Endothelial cell of umbilical vein (primary cell): ENCODE measurements around the gene CCL7. TPM values are rescaled to one million over a fixed set of nuclear protein-coding genes. Genes with fewer than 3 reads are reported as not detected.

Experiments
- BruUV-seq: library from RNA; stranded (reverse); fragments of 400-500 nt; replicated peaks from 2 replicates; lab custom pipeline; 2021; lab: Mats Ljungman, UMichigan
- CTCF ChIA-PET: fragments of 300-600, 350-600 bp; sonication (Branson Sonifier 250); formaldehyde crosslinking; loops from one replicate; lab custom pipeline; 2021; ENCODE audit warnings: antibody characterized with exemption, inconsistent platforms; lab: Charles Lee
- POLR2A ChIA-PET: fragments of 300-600, 350-600 bp; sonication (Branson Sonifier 250); formaldehyde crosslinking; loops from one replicate; lab custom pipeline; 2021; ENCODE audit warnings: antibody characterized with exemption, inconsistent platforms; lab: Charles Lee
- DNase-seq: peaks from one replicate; pipeline ENCODE4 v3.0.0-alpha.2; 2011; ENCODE audit warnings: low read depth, low spot score
- FAIRE-seq: peaks from 2 replicates; lab custom pipeline; 2011; peaks lifted over from hg19 to GRCh38; lab: Jason Lieb, UNC
- H2AFZ ChIP-seq: 2 replicates; pipeline ENCODE4 v1.6.0; 2012; ENCODE audit warnings: low read depth, low read length, control low read depth, inconsistent platforms
- H3K27ac ChIP-seq: 2 replicates; pipeline ENCODE4 v1.5.1; 2011; ENCODE audit warnings: low read depth, mild to moderate bottlenecking, control low read depth, low read length, moderate library complexity; ENCODE audit not compliant: insufficient read depth
- H3K27me3 ChIP-seq, 2 experiments: 2 replicates each; pipeline versions ENCODE4 v1.6.0 to v1.6.1; 2011; ENCODE audit warnings: low read length in 2 of 2, mixed read lengths in 1 of 2; ENCODE audit not compliant: control insufficient read depth in 2 of 2, insufficient read depth in 2 of 2
- H3K36me3 ChIP-seq, 2 experiments: 2 replicates in 1 of 2; 3 replicates in 1 of 2; pipeline ENCODE4 v1.5.1; 2011; ENCODE audit warnings: low read length in 2 of 2, mild to moderate bottlenecking in 1 of 2, moderate library complexity in 1 of 2; ENCODE audit not compliant: control insufficient read depth in 2 of 2, insufficient read depth in 2 of 2; ENCODE audit errors: extremely low read depth in 1 of 2
- H3K4me1 ChIP-seq: 3 replicates; pipeline ENCODE4 v1.5.1; 2011; ENCODE audit warnings: mild to moderate bottlenecking, low read length; ENCODE audit not compliant: control insufficient read depth, insufficient read depth; ENCODE audit errors: extremely low read depth
- H3K4me2 ChIP-seq: 2 replicates; pipeline ENCODE4 v1.6.1; 2011; ENCODE audit warnings: low read length, control low read depth, mixed read lengths; ENCODE audit not compliant: insufficient read depth
- H3K4me3 ChIP-seq, 3 experiments: fragments of 200-600 bp in 1 of 3; sonication (generic), shearing (Covaris generic) in 1 of 3; replicated peaks in 1 of 3; 2 replicates each; pipeline ENCODE4 v1.5.1; 2011 to 2016; ENCODE audit warnings: control low read depth in 3 of 3, low read length in 3 of 3, mild to moderate bottlenecking in 2 of 3, inconsistent platforms in 1 of 3, low read depth in 1 of 3, moderate library complexity in 1 of 3; ENCODE audit not compliant: insufficient read depth in 1 of 3
- H3K79me2 ChIP-seq: 2 replicates; pipeline ENCODE4 v1.6.0; 2012; ENCODE audit warnings: low read length, inconsistent platforms; ENCODE audit not compliant: control insufficient read depth, insufficient read depth
- H3K9ac ChIP-seq: replicated peaks from 2 replicates; pipeline ENCODE3; 2011; ENCODE audit warnings: low read length, control low read depth; ENCODE audit not compliant: insufficient read depth; ENCODE audit errors: extremely low read depth
- H3K9me1 ChIP-seq: replicated peaks from 3 replicates; pipeline ENCODE4 v1.6.0; 2011; ENCODE audit warnings: mild to moderate bottlenecking, low read length; ENCODE audit not compliant: control insufficient read depth, insufficient read depth; ENCODE audit errors: extremely low read depth
- H3K9me3 ChIP-seq: replicated peaks from 2 replicates; pipeline ENCODE4 v1.5.1; 2012; ENCODE audit warnings: low read length, inconsistent platforms; ENCODE audit not compliant: control insufficient read depth, insufficient read depth
- H4K20me1 ChIP-seq: replicated peaks from 2 replicates; pipeline ENCODE3; 2011; ENCODE audit warnings: mild to moderate bottlenecking, low read length; ENCODE audit not compliant: control insufficient read depth, insufficient read depth; ENCODE audit errors: extremely low read depth
- CTCF ChIP-seq, 2 donors: IDR thresholded peaks; 1 replicate in 1 of 2; 2 replicates in 1 of 2; pipeline ENCODE4 v1.5.1; 2011; ENCODE audit warnings: low read length in 2 of 2, mild to moderate bottlenecking in 2 of 2, moderate library complexity in 2 of 2, control low read depth in 1 of 2, inconsistent platforms in 1 of 2, low read depth in 1 of 2; ENCODE audit not compliant: insufficient read depth in 1 of 2; ENCODE audit errors: extremely low read depth in 1 of 2
- EZH2 ChIP-seq: IDR thresholded peaks from 2 replicates; pipeline ENCODE4 v1.6.1; 2012; ENCODE audit warnings: borderline replicate concordance, low read depth, mild to moderate bottlenecking, moderate library complexity, low read length, inconsistent platforms; ENCODE audit not compliant: severe bottlenecking
- FOS ChIP-seq: IDR thresholded peaks from 2 replicates; pipeline ENCODE4 v1.6.1; 2011; ENCODE audit warnings: mild to moderate bottlenecking, low read length, moderate library complexity, borderline replicate concordance; ENCODE audit not compliant: insufficient read depth
- GATA2 ChIP-seq: IDR thresholded peaks from 2 replicates; pipeline ENCODE4 v1.7.0; 2011; ENCODE audit warnings: low read depth, mild to moderate bottlenecking, moderate library complexity, mixed read lengths, low read length; ENCODE audit not compliant: insufficient read length, insufficient read depth
- JUN ChIP-seq: IDR thresholded peaks from 2 replicates; pipeline ENCODE4 v1.6.1; 2011; ENCODE audit warnings: borderline replicate concordance, low read depth; ENCODE audit not compliant: insufficient read length, insufficient read depth
- MAX ChIP-seq: IDR thresholded peaks from 2 replicates; pipeline ENCODE4 v1.6.1; 2011; ENCODE audit not compliant: insufficient read depth, insufficient read length
- MYC ChIP-seq: IDR thresholded peaks from one replicate; pipeline ENCODE4 v1.6.1; 2011; ENCODE audit warnings: mild to moderate bottlenecking, low read depth, low read length
- POLR2A ChIP-seq: IDR thresholded peaks from 2 replicates; pipeline ENCODE4 v1.6.1; 2012; ENCODE audit warnings: low read depth, mild to moderate bottlenecking, control low read depth, low read length
- POLR2AphosphoS5 ChIP-seq: IDR thresholded peaks from 2 replicates; pipeline ENCODE4 v1.6.1; 2012; ENCODE audit warnings: low read depth, mild to moderate bottlenecking, control low read depth, low read length, moderate library complexity; ENCODE audit not compliant: insufficient read depth
- dilution Hi-C: fragments of 300-500 bp; cut with MboI; formaldehyde crosslinking; loops from one replicate; pipeline ENCODE4 v1.15.0; 2019; ENCODE audit warnings: low sequenced_read_pairs; ENCODE audit not compliant: extremely low pct_ligation_motif_present
- intact Hi-C: fragments of 100-400 bp; cut with micrococcal nuclease; formaldehyde crosslinking; loops from one replicate; pipeline ENCODE4 v1.10.0; 2022
- polyA plus RNA-seq, 4 experiments: library from polyadenylated mRNA; depleted of rRNA in 3 of 4; stranded (reverse) in 3 of 4; unstranded in 1 of 4; fragments of >200 nt; gene quantifications; 2 replicates each; pipeline versions ENCODE4 v1.2.1 to v1.2.3, GENCODE V29; 2011 to 2012; ENCODE audit warnings: missing spikeins in 1 of 4
- total RNA-seq: library from RNA; stranded (reverse); gene quantifications from 2 replicates; pipeline ENCODE4 v1.2.3, GENCODE V29; 2021

Gene CCL7
- total and polyA plus RNA-seq, 2 donors (not counting 3 experiments of a cell fraction or from before 2014, with no cell fraction given): 0.25 TPM; not detected in 1

- Histone ChIP-seq H3K4me2 (no peak overlapping the region), H3K9me1 (no peaks in the 10 kb centered on the region), H3K4me3 (no peak overlapping the region), H3K9me3 (no peaks in the 10 kb centered on the region), H3K27me3 (peaks cover 7 to 9% of the 10 kb centered on the region in 2 experiments), H3K4me1 (peaks cover 5% of the 10 kb centered on the region), H3K9ac (no peak overlapping the region), H3K79me2 (no peaks in the 10 kb centered on the region), H4K20me1 (no peaks in the 10 kb centered on the region), H3K27ac (no peak overlapping the region), H3K36me3 (no peaks in the 10 kb centered on the region), H2AFZ (no peak overlapping the region)
- intact Hi-C loops (no loop called here), dilution Hi-C loops (no loop called here)
- POLR2A ChIA-PET: no interaction called here
- CTCF ChIA-PET: interaction anchor here (1.5 kb wide), 1 partner anchor 16 kb away, joined by 6 read pairs; no protein-coding TSS in a partner anchor
- no TSS peak for BruUV-seq
- no peak for TF ChIP-seq GATA2
- no peak for TF ChIP-seq CTCF (IDR thresholded peaks at IDR 0.05; ENCODE audit: extremely low read depth in 1 of 2, insufficient read depth in 1 of 2, low read depth in 1 of 2, low read length in 2 of 2)
- no peak for TF ChIP-seq EZH2
- no peak for TF ChIP-seq FOS
- TF ChIP-seq POLR2AphosphoS5: no peak
- no peak for TF ChIP-seq POLR2A
- no peak for TF ChIP-seq MYC
- TF ChIP-seq JUN: no peak
- no peak for TF ChIP-seq MAX
- DNase-seq (no peak), FAIRE-seq (no peak)
Observed at GRCh38 chr17:34290586-34290985, 20.6 kb downstream of the CCL7 start.
